Astrocyte (in vitro differentiated cells and primary cell): ENCODE measurements around the gene CNTF.

Experiments
- EZH2 ChIP-seq: IDR thresholded peaks from 2 replicates; pipeline ENCODE4 v1.6.1; 2012; ENCODE audit warnings: mild to moderate bottlenecking, low read length, inconsistent platforms; ENCODE audit not compliant: insufficient read depth
- TF ChIP-seq, protein P1 (sequence below): IDR thresholded peaks from 2 replicates; pipeline ENCODE4 v1.5.1; 2011; ENCODE audit warnings: low read depth, mild to moderate bottlenecking, inconsistent platforms, low read length, moderate library complexity; ENCODE audit not compliant: insufficient read depth

GRCh38 chr11:58652726-58653280, 30.3 kb downstream of the CNTF start:
- TF ChIP-seq EZH2 = no peak
- TF ChIP-seq, protein P1, sequence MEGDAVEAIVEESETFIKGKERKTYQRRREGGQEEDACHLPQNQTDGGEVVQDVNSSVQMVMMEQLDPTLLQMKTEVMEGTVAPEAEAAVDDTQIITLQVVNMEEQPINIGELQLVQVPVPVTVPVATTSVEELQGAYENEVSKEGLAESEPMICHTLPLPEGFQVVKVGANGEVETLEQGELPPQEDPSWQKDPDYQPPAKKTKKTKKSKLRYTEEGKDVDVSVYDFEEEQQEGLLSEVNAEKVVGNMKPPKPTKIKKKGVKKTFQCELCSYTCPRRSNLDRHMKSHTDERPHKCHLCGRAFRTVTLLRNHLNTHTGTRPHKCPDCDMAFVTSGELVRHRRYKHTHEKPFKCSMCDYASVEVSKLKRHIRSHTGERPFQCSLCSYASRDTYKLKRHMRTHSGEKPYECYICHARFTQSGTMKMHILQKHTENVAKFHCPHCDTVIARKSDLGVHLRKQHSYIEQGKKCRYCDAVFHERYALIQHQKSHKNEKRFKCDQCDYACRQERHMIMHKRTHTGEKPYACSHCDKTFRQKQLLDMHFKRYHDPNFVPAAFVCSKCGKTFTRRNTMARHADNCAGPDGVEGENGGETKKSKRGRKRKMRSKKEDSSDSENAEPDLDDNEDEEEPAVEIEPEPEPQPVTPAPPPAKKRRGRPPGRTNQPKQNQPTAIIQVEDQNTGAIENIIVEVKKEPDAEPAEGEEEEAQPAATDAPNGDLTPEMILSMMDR = no peak
